ENCODE results near the gene VPS33B. TPM values are rescaled to one million over a fixed set of nuclear protein-coding genes. Genes with fewer than 3 reads are reported as not detected.
A peak's percentile ranks its signal among the peaks of the same experiment; 100 is the strongest.

The VPS33B gene
- total RNA-seq, 1 experiment from 2014 or later, result 16.3 TPM

DNA sequence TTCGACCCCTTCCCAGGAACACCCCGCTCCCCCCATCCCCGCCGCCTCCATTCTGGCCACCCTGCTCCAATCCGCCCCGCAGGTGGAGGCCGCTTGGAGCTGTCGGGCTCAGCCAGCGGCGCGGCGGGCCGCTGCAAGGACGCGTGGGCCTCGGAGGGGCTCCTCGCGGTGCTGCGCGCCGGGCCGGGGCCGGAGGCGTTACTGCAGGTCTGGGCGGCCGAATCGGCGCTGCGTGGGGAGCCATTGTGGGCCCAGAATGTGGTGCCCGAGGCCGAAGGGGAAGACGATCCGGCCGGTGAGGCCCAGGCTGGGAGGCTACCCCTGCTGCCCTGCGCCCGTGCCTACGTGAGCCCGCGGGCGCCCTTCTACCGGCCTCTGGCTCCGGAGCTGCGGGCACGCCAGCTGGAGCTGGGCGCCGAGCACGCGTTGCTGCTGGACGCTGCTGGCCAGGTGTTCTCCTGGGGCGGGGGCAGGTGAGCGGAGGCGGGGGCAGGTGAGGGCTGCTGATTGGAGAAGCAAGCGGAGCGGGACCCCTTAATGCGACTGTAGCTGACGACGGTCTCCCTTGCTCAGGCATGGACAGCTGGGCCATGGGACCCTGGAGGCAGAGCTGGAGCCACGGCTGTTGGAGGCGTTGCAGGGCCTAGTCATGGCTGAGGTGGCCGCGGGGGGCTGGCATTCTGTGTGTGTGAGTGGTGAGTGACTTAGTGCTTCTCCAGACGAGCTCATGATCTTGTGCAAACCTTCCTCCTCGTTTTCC, 65.2 kb downstream of the VPS33B start:
- peak; percentile 64 for DNase-seq
- H3K4me2 ChIP-seq (ENCODE audit: insufficient read depth, insufficient read length, low read length), result peak overlapping the region; percentile 41
- H3T11ph ChIP-seq (ENCODE audit: low read length), result no peak overlapping the region
- Mint-ChIP-seq H3K27me3 (ENCODE audit: low read depth) (no peaks in the 10 kb centered on the region), H3K27ac (peak overlapping the region in 1 of 3 experiments; percentile 61; a peak in 1 of 7 replicates), H3K4me1 (peaks cover 15 to 16% of the 10 kb centered on the region in 2 experiments), H3K36me3 (ENCODE audit: insufficient read depth in 1 of 3, low read depth in 3 of 3) (peaks cover 14 to 48% (median 44%) of the 10 kb centered on the region in 3 experiments), H3K9me3 (no peaks in the 10 kb centered on the region), H3K4me3 (peak overlapping the region; percentile 77 to 80)
- TF ChIP-seq, protein P1, sequence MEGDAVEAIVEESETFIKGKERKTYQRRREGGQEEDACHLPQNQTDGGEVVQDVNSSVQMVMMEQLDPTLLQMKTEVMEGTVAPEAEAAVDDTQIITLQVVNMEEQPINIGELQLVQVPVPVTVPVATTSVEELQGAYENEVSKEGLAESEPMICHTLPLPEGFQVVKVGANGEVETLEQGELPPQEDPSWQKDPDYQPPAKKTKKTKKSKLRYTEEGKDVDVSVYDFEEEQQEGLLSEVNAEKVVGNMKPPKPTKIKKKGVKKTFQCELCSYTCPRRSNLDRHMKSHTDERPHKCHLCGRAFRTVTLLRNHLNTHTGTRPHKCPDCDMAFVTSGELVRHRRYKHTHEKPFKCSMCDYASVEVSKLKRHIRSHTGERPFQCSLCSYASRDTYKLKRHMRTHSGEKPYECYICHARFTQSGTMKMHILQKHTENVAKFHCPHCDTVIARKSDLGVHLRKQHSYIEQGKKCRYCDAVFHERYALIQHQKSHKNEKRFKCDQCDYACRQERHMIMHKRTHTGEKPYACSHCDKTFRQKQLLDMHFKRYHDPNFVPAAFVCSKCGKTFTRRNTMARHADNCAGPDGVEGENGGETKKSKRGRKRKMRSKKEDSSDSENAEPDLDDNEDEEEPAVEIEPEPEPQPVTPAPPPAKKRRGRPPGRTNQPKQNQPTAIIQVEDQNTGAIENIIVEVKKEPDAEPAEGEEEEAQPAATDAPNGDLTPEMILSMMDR (conservative IDR thresholded peaks at IDR 0.05), result no peak
- H2BK12ac ChIP-seq (ENCODE audit: insufficient read length, low read depth, low read length), result no peak overlapping the region
- H2BK20ac ChIP-seq (ENCODE audit: low read depth, low read length, poor library complexity, severe bottlenecking), result no peak overlapping the region
- H3K79me1 ChIP-seq (ENCODE audit: insufficient read depth, low read depth, low read length, poor library complexity, severe bottlenecking), result no peaks in the 10 kb centered on the region
- H4K20me1 ChIP-seq (ENCODE audit: control insufficient read depth, insufficient read depth, insufficient read length), result peaks cover 3% of the 10 kb centered on the region
- no peak overlapping the region for H2BK15ac ChIP-seq (ENCODE audit: low read depth, low read length)
- H3K23me2 ChIP-seq (ENCODE audit: insufficient read length, low read depth, low read length, poor library complexity, severe bottlenecking), result peaks cover 15% of the 10 kb centered on the region
- no peak overlapping the region for H2AK5ac ChIP-seq (ENCODE audit: insufficient read length, low read length)
- H3K9ac ChIP-seq (ENCODE audit: extremely low read depth, insufficient read length, low read length), result no peak overlapping the region
- H3K4me1 ChIP-seq (ENCODE audit: insufficient read depth, low read length), result peaks cover 7% of the 10 kb centered on the region; the same call in 1 of the 2 replicates
- no peak overlapping the region for H3K27ac ChIP-seq (ENCODE audit: insufficient read length, low read depth, low read length)
- no peaks in the 10 kb centered on the region for H3K79me2 ChIP-seq (ENCODE audit: insufficient read depth, low read length)
- no peak overlapping the region for H2BK120ac ChIP-seq (ENCODE audit: low read depth, low read length, poor library complexity, severe bottlenecking)
- H3K4ac ChIP-seq (ENCODE audit: low read depth, low read length), result no peak overlapping the region
- no peak overlapping the region for H4K5ac ChIP-seq (ENCODE audit: insufficient read length, low read depth, low read length)
- H4K91ac ChIP-seq (ENCODE audit: insufficient read length, low read depth, low read length), result no peak overlapping the region
- no peak overlapping the region for H2BK5ac ChIP-seq (ENCODE audit: insufficient read length, low read length)
- no CpG with 5 or more reads among the region's 63 CpGs for WGBS (ENCODE audit: extremely low coverage, insufficient read length, low lambda C conversion rate)
- no peak overlapping the region for H3K56ac ChIP-seq (ENCODE audit: insufficient read length, low read depth, low read length)
- H4K8ac ChIP-seq (replicated peaks; ENCODE audit: insufficient read length, low read depth, low read length), result no peak overlapping the region
- H3K27me3 ChIP-seq (ENCODE audit: insufficient read depth, low read length), result no peaks in the 10 kb centered on the region
- no peaks in the 10 kb centered on the region for H3K9me3 ChIP-seq (ENCODE audit: control insufficient read depth, low read depth, low read length)
- H3K14ac ChIP-seq (ENCODE audit: insufficient read depth, low read length), result peak overlapping the region; percentile 62; the same call in 1 of the 2 replicates
- peak overlapping the region; percentile 63 for H3K18ac ChIP-seq (ENCODE audit: insufficient read length, low read depth, low read length)
- no peak overlapping the region for H2AFZ ChIP-seq (ENCODE audit: low read length)
- H3K23ac ChIP-seq (ENCODE audit: insufficient read length, low read depth, low read length), result no peak overlapping the region

Measured in H9 (cell line).